GM23338 (cell line): Measurements from ENCODE around the gene SDC3.

Experiments used
- EZH2 ChIP-seq: fragments of 200-600 bp; sonication (generic); IDR thresholded peaks from one replicate; pipeline ENCODE4 v1.8.0; 2017; ENCODE audit warnings: antibody characterized with exemption, mild to moderate bottlenecking, low read depth; ENCODE audit not compliant: unreplicated experiment
- EZH2phosphoT487 ChIP-seq: fragments of 200-600 bp; sonication (generic); IDR thresholded peaks from one replicate; pipeline ENCODE4 v1.8.1; 2018; ENCODE audit warnings: antibody characterized with exemption; ENCODE audit not compliant: unreplicated experiment
- POLR2AphosphoS5 ChIP-seq: IDR thresholded peaks from 2 replicates; pipeline ENCODE4 v1.6.1; 2016; ENCODE audit warnings: antibody characterized with exemption, low read depth

- TF ChIP-seq EZH2phosphoT487 (no peak), POLR2AphosphoS5 (no peak), EZH2 (no peak)
Observed at GRCh38 chr1:30923597-30923996, 15.0 kb upstream of the SDC3 start.
